Measurements from ENCODE around the gene SLIT3. TPM values are rescaled to one million over a fixed set of nuclear protein-coding genes. Genes with fewer than 3 reads are reported as not detected.

Gene SLIT3
- total RNA-seq, 1 experiment from 2014 or later = 0.92 TPM

GRCh38 chr5:168721002-168721753 is 579.8 kb downstream of the SLIT3 start:
- Histone ChIP-seq H3K27ac (ENCODE audit: insufficient read length, low read depth, low read length) (no peak overlapping the region), H3K56ac (ENCODE audit: insufficient read length, low read depth, low read length) (no peak overlapping the region), H3K4me2 (ENCODE audit: insufficient read depth, insufficient read length, low read length) (no peak overlapping the region), H3K27me3 (ENCODE audit: insufficient read depth, low read length) (no peaks in the 10 kb centered on the region), H4K8ac (replicated peaks; ENCODE audit: insufficient read length, low read depth, low read length) (no peak overlapping the region), H4K20me1 (ENCODE audit: control insufficient read depth, insufficient read depth, insufficient read length) (no peaks in the 10 kb centered on the region), H2BK12ac (ENCODE audit: insufficient read length, low read depth, low read length) (no peak overlapping the region), H3K18ac (ENCODE audit: insufficient read length, low read depth, low read length) (no peak overlapping the region), H3K14ac (ENCODE audit: insufficient read depth, low read length) (no peak overlapping the region), H2BK5ac (ENCODE audit: insufficient read length, low read length) (no peak overlapping the region), H2BK20ac (ENCODE audit: low read depth, low read length, poor library complexity, severe bottlenecking) (no peak overlapping the region), H3K9me3 (ENCODE audit: control insufficient read depth, low read depth, low read length) (no peaks in the 10 kb centered on the region), H2BK15ac (ENCODE audit: low read depth, low read length) (no peak overlapping the region), H3K23ac (ENCODE audit: insufficient read length, low read depth, low read length) (no peak overlapping the region), H4K5ac (ENCODE audit: insufficient read length, low read depth, low read length) (no peak overlapping the region), H3T11ph (ENCODE audit: low read length) (no peak overlapping the region), H2BK120ac (ENCODE audit: low read depth, low read length, poor library complexity, severe bottlenecking) (no peak overlapping the region), H3K79me1 (ENCODE audit: insufficient read depth, low read depth, low read length, poor library complexity, severe bottlenecking) (no peaks in the 10 kb centered on the region), H3K9ac (ENCODE audit: extremely low read depth, insufficient read length, low read length) (no peak overlapping the region), H2AK5ac (ENCODE audit: insufficient read length, low read length) (no peak overlapping the region), H3K23me2 (ENCODE audit: insufficient read length, low read depth, low read length, poor library complexity, severe bottlenecking) (no peaks in the 10 kb centered on the region), H3K79me2 (ENCODE audit: insufficient read depth, low read length) (no peaks in the 10 kb centered on the region), H4K91ac (ENCODE audit: insufficient read length, low read depth, low read length) (no peak overlapping the region), H2AFZ (ENCODE audit: low read length) (no peak overlapping the region), H3K4ac (ENCODE audit: low read depth, low read length) (no peak overlapping the region), H3K4me1 (ENCODE audit: insufficient read depth, low read length) (no peaks in the 10 kb centered on the region)
- Mint-ChIP-seq H3K27ac (no peak overlapping the region; a peak in 1 of 7 replicates), H3K4me3 (no peak overlapping the region), H3K36me3 (ENCODE audit: insufficient read depth in 1 of 3, low read depth in 3 of 3) (no peaks in the 10 kb centered on the region; a peak in 1 of 7 replicates), H3K27me3 (ENCODE audit: low read depth) (peaks cover 3% of the 10 kb centered on the region), H3K9me3 (0 out of 5 replicates have a peak, but pooled peaks cover 0 to 4% of the 10 kb centered on the region in 2 experiments), H3K4me1 (peaks cover 8 to 19% of the 10 kb centered on the region in 2 experiments)
- TF ChIP-seq CTCF (conservative IDR thresholded peaks at IDR 0.05) = no peak
- no peak for DNase-seq
- no CpG with 5 or more reads among the region's 5 CpGs for WGBS (ENCODE audit: extremely low coverage, insufficient read length, low lambda C conversion rate)
